ENCODE data around the gene UACA. TPM values are rescaled to one million over a fixed set of nuclear protein-coding genes. Genes with fewer than 3 reads are reported as not detected.
"Not testable (repeated sequence)": the region's sequence is repeated elsewhere in the genome, so short reads cannot be mapped to it uniquely, and the experiment has no call there.

The UACA gene, protein sequence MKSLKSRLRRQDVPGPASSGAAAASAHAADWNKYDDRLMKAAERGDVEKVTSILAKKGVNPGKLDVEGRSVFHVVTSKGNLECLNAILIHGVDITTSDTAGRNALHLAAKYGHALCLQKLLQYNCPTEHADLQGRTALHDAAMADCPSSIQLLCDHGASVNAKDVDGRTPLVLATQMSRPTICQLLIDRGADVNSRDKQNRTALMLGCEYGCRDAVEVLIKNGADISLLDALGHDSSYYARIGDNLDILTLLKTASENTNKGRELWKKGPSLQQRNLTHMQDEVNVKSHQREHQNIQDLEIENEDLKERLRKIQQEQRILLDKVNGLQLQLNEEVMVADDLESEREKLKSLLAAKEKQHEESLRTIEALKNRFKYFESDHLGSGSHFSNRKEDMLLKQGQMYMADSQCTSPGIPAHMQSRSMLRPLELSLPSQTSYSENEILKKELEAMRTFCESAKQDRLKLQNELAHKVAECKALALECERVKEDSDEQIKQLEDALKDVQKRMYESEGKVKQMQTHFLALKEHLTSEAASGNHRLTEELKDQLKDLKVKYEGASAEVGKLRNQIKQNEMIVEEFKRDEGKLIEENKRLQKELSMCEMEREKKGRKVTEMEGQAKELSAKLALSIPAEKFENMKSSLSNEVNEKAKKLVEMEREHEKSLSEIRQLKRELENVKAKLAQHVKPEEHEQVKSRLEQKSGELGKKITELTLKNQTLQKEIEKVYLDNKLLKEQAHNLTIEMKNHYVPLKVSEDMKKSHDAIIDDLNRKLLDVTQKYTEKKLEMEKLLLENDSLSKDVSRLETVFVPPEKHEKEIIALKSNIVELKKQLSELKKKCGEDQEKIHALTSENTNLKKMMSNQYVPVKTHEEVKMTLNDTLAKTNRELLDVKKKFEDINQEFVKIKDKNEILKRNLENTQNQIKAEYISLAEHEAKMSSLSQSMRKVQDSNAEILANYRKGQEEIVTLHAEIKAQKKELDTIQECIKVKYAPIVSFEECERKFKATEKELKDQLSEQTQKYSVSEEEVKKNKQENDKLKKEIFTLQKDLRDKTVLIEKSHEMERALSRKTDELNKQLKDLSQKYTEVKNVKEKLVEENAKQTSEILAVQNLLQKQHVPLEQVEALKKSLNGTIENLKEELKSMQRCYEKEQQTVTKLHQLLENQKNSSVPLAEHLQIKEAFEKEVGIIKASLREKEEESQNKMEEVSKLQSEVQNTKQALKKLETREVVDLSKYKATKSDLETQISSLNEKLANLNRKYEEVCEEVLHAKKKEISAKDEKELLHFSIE (N-terminal part only)
- total RNA-seq, result 100 to 1,000 TPM in 1 of 4 donors, 10 to 100 TPM in 3; 36.1 to 158 (median 47.3) TPM

- no peak for TF ChIP-seq CTCF (IDR thresholded peaks at IDR 0.05)
- ATAC-seq (ENCODE audit: low FRiP score) (peak; percentile 97), DNase-seq (ENCODE audit: low spot score) (peak; percentile 92)
These were observed at the start of gene UACA for GRCh38 chr15:70763120-70763949. Gene UACA, minus strand, starts transcription at chr15:70763558. Its CDS starts 151 bp downstream, at chr15:70763407.

DNA sequence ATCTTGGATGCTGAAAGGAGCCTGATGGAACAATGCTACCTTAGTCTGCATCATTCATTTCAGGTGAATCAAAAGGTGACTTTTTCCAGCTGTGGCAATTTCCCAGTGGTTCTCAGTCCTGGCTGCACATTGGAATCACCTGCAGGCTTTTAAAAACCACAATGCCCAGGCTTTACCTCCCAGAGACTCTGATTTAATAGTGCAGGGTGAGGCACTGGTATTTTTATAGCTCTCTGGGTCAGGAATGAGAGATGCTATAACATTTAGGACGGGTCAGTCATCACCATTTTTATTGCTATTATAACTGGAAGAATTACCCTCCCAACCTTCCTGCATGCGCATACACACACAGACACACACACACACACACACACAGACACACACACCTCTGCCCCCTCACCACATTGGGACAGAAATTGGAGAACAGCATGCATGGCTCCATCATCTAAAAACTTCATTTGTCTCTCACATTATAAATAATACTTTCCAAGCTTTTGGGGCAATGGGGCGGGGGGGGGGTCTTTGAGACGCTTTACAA lies 49.5 kb upstream of the UACA start:
- DNase-seq (ENCODE audit: low spot score), result no peak
- ATAC-seq (ENCODE audit: low FRiP score), result no peak
- no peak for TF ChIP-seq CTCF (IDR thresholded peaks at IDR 0.05)

DNA sequence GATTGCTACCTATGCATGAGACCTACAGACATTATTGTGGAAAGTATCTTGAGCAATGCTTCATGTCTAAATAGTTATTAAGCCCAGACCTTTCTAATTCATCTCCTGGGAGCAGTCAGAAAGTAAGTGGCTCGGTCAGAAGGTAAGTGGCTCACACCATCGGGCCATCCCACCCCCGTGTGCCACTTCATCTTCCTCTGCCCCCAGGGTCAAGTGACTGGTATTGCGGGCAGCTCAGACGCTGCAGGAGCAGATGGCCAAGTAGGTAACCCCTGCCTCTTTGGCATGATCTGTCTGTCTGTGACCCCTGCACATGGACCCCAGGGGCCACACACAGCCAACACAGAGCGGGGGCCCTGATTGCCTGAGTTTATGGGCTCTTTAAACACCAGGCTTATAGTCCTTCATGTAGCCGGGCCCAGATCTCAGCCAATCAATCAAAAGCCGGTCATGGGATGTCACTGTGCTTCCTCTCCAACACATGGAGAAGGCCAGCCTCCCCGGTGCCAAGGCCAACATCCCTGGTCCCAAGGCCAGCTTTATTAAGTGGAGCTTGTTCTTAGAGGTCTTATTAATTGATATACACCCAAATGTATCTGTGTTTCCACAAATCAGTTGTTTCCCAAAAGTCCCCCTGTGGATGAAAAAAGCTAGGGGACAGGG lies 47.7 kb upstream of the UACA start:
- no peak for ATAC-seq (ENCODE audit: low FRiP score)

DNA sequence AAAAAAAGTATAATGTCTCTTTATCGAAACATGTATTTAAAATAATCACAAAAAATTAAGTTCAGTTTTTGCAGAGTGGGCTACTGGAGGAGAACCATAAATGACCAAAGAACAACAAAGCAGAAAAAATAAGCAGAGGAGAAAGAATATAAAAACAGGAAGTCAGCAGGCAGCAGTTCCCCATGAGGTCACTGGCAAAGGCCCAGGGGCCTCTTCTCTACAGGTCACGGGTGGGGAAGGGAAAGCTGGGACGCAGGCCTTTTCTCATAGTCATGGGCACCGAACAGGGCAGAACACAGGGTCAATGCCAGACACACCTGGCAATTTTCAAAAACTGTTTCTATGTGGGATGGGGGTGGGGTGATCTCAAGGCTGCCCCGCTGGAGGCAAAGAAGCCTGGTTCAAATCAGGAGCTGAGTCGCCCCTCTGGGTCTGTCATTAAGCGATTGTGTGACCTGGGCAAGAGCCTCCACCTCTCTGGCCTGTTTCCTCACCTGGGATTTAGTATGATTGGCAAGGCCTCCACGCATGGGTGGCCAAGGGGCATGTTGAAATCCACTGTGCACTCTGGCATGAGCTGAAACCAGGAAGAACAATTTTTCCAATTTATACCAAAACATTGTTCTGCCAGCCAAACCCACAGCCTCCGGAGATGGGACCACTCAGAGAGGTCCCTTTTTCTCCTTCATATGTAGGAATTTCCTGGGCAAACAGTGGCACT lies 43.8 kb upstream of the UACA start:
- ATAC-seq (ENCODE audit: low FRiP score) (no peak), DNase-seq (ENCODE audit: low spot score) (no peak)
- TF ChIP-seq CTCF (IDR thresholded peaks at IDR 0.05), result no peak

More for the DNA sequence above, 47.7 kb upstream of the UACA start:
- TF ChIP-seq CTCF (IDR thresholded peaks at IDR 0.05), result no peak
- no peak for DNase-seq (ENCODE audit: low spot score)

- ATAC-seq (ENCODE audit: low FRiP score); DNase-seq (ENCODE audit: low spot score): not testable (repeated sequence)
These were observed 41.0 kb upstream of the UACA start for GRCh38 chr15:70804388-70804787.

DNA sequence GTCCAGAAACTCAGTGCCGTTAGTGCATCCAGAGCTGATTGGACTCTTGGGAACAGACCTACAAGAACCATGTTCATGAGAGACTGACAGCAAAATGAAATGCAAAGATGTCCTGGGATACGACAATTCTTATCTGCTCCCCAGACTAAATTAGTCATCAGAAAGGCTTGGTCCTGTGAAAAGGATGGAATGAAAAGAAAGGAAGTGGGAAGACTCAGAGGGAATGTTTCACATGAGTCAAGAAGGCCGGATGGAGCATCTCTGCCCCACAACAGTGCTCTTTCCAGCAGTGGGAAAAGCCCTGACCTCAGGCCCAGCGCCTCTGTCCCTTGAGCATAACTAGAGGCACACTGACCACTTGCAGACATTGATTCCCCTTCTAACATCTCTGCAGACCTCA lies 39.3 kb upstream of the UACA start:
- no peak for TF ChIP-seq CTCF (IDR thresholded peaks at IDR 0.05)
- DNase-seq (ENCODE audit: low spot score), result no peak
- ATAC-seq (ENCODE audit: low FRiP score), result no peak
